PC-9 (cell line): ENCODE measurements around the gene PPM1H. TPM values are rescaled to one million over a fixed set of nuclear protein-coding genes. Genes with fewer than 3 reads are reported as not detected.

Source experiments
- BruUV-seq: library from RNA; stranded (reverse); fragments of 400-500 nt; replicated peaks from 2 replicates; lab custom pipeline; 2021; lab: Mats Ljungman, UMichigan
- CTCF ChIA-PET: fragments of 300-600 bp; sonication (Branson Sonifier 250); formaldehyde crosslinking; loops from one replicate; lab custom pipeline; 2022; ENCODE audit warnings: antibody characterized with exemption; lab: Charles Lee
- POLR2A ChIA-PET: fragments of 300-600 bp; sonication (Branson Sonifier 250); formaldehyde crosslinking; loops from one replicate; lab custom pipeline; 2022; ENCODE audit warnings: antibody characterized with exemption; ENCODE audit not compliant: unreplicated experiment; lab: Charles Lee
- DNase-seq, 2 experiments: peaks; one replicate each; pipeline versions ENCODE4 v3.0.0 to v3.0.0-alpha.2; 2015 to 2022; ENCODE audit warnings: mixed read lengths in 1 of 2
- H2AFZ ChIP-seq: fragments of 200-600 bp; sonication (generic); 2 replicates; pipeline ENCODE4 v1.8.1; 2017; ENCODE audit warnings: antibody characterized with exemption
- H3F3A ChIP-seq: fragments of 200-600 bp; sonication (generic); 2 replicates; pipeline ENCODE4 v1.8.1; 2017; ENCODE audit warnings: antibody characterized with exemption, mild to moderate bottlenecking, low read depth; ENCODE audit not compliant: insufficient read depth
- H3K27ac ChIP-seq: fragments of 200-600 bp; sonication (generic); 2 replicates; pipeline ENCODE4 v1.6.1; 2016; ENCODE audit warnings: mixed run types
- H3K27me3 ChIP-seq: fragments of 200-600 bp; sonication (generic); 2 replicates; pipeline ENCODE4 v1.6.1; 2016; ENCODE audit warnings: low read depth, mixed run types; ENCODE audit not compliant: insufficient read depth
- H3K36me3 ChIP-seq: fragments of 200-600 bp; sonication (generic); 2 replicates; pipeline ENCODE4 v1.6.1; 2016; ENCODE audit warnings: low read depth, mixed run types
- H3K4me1 ChIP-seq: fragments of 200-600 bp; sonication (generic); replicated peaks from 2 replicates; pipeline ENCODE4 v1.6.1; 2016; ENCODE audit warnings: mixed run types; ENCODE audit not compliant: insufficient read depth
- H3K4me2 ChIP-seq: fragments of 200-600 bp; sonication (generic); 2 replicates; pipeline ENCODE4 v1.6.1; 2017; ENCODE audit warnings: mixed run types
- H3K4me3 ChIP-seq: fragments of 200-600 bp; sonication (generic); 2 replicates; pipeline ENCODE4 v1.6.1; 2016; ENCODE audit warnings: mixed run types
- H3K79me2 ChIP-seq: fragments of 200-600 bp; sonication (generic); 2 replicates; pipeline ENCODE4 v1.6.1; 2017; ENCODE audit warnings: low read depth, mixed run types
- H3K9me2 ChIP-seq: fragments of 200-600 bp; sonication (generic); 2 replicates; pipeline ENCODE4 v1.8.1; 2017; ENCODE audit warnings: mild to moderate bottlenecking; ENCODE audit not compliant: insufficient read depth
- H3K9me3 ChIP-seq: fragments of 200-600 bp; sonication (generic); 2 replicates; pipeline ENCODE4 v1.8.1; 2016; ENCODE audit warnings: low read depth; ENCODE audit not compliant: insufficient read depth
- H4K20me1 ChIP-seq: fragments of 200-600 bp; sonication (generic); 2 replicates; pipeline ENCODE4 v1.8.1; 2017; ENCODE audit not compliant: insufficient read depth
- CTCF ChIP-seq: fragments of 200-600 bp; sonication (generic); conservative IDR thresholded peaks from 2 replicates; pipeline ENCODE4 v1.6.1; 2017; ENCODE audit warnings: mixed run types, antibody characterized with exemption, mild to moderate bottlenecking, moderate library complexity
- EZH2 ChIP-seq: fragments of 200-600 bp; sonication (generic); IDR thresholded peaks from 2 replicates; pipeline ENCODE4 v1.8.0; 2017; ENCODE audit warnings: antibody characterized with exemption, low read depth
- intact Hi-C: fragments of 100-400 bp; cut with micrococcal nuclease; formaldehyde crosslinking; loops from one replicate; pipeline ENCODE4 v1.10.0; 2022; ENCODE audit not compliant: unreplicated experiment
- total RNA-seq: library from RNA; stranded (reverse); gene quantifications from 2 replicates; pipeline ENCODE4 v1.2.3, GENCODE V29; 2021

The PPM1H gene
- total RNA-seq, 1 experiment from 2014 or later, result 11.4 TPM

GRCh38 chr12:62697893-62698292, 237.1 kb downstream of the PPM1H start:
- H3K27me3 ChIP-seq, result no peaks in the 10 kb centered on the region
- ChIA-PET POLR2A (no interaction called here), CTCF (interaction anchor here (0.6 kb wide), 1 partner anchor 318 kb away, joined by 3 read pairs; no protein-coding TSS in a partner anchor)
- H3K4me2 ChIP-seq, result no peak overlapping the region
- intact Hi-C loops, result no loop called here
- no peaks in the 10 kb centered on the region for H3K36me3 ChIP-seq
- H3K9me2 ChIP-seq, result no peaks in the 10 kb centered on the region
- H3K4me3 ChIP-seq, result no peak overlapping the region
- TF ChIP-seq CTCF (no peak), EZH2 (no peak)
- H3K9me3 ChIP-seq, result no peaks in the 10 kb centered on the region
- no peaks in the 10 kb centered on the region for H4K20me1 ChIP-seq
- no peak for DNase-seq
- H3K27ac ChIP-seq, result no peak overlapping the region
- peaks cover 27% of the 10 kb centered on the region for H3K4me1 ChIP-seq
- no TSS peak for BruUV-seq
- peaks cover 8% of the 10 kb centered on the region; the same call in 1 of the 2 replicates for H3F3A ChIP-seq
- no peaks in the 10 kb centered on the region for H3K79me2 ChIP-seq
- no peak overlapping the region for H2AFZ ChIP-seq

- CTCF ChIA-PET, result no interaction called here
- Histone ChIP-seq H2AFZ (no peak overlapping the region), H3K27ac (no peak overlapping the region), H3K4me2 (no peak overlapping the region), H3K9me2 (no peaks in the 10 kb centered on the region), H3K27me3 (no peaks in the 10 kb centered on the region), H3F3A (no peaks in the 10 kb centered on the region), H3K9me3 (no peaks in the 10 kb centered on the region), H4K20me1 (no peaks in the 10 kb centered on the region), H3K4me1 (peaks cover 11% of the 10 kb centered on the region; the same call in 1 of the 2 replicates), H3K36me3 (0 out of 2 replicates have a peak, but pooled peaks cover 3% of the 10 kb centered on the region), H3K79me2 (no peaks in the 10 kb centered on the region), H3K4me3 (no peak overlapping the region)
- TF ChIP-seq CTCF, result no peak
- no TSS peak for BruUV-seq
- DNase-seq, result no peak
- intact Hi-C loops, result no loop called here
- POLR2A ChIA-PET, result interaction anchor here (0.5 kb wide), 1 partner anchor 45 kb away, joined by 3 read pairs; no protein-coding TSS in a partner anchor
These were observed 239.3 kb downstream of the PPM1H start for GRCh38 chr12:62695696-62696095.

- BruUV-seq, result no TSS peak
- no peak overlapping the region for H3K4me3 ChIP-seq
- no peak overlapping the region for H2AFZ ChIP-seq
- no peak for DNase-seq
- no peaks in the 10 kb centered on the region for H3F3A ChIP-seq
- intact Hi-C loops, result no loop called here
- no peaks in the 10 kb centered on the region for H3K9me3 ChIP-seq
- H4K20me1 ChIP-seq, result no peaks in the 10 kb centered on the region
- H3K4me1 ChIP-seq, result peaks cover 11% of the 10 kb centered on the region; the same call in 1 of the 2 replicates
- H3K9me2 ChIP-seq, result no peaks in the 10 kb centered on the region
- ChIA-PET CTCF (no interaction called here), POLR2A (interaction anchor here (0.5 kb wide), 1 partner anchor 9 kb away, joined by 3 read pairs; no protein-coding TSS in a partner anchor)
- H3K79me2 ChIP-seq, result no peaks in the 10 kb centered on the region
- no peak overlapping the region for H3K27ac ChIP-seq
- TF ChIP-seq CTCF, result no peak
- no peak for TF ChIP-seq EZH2
- no peak overlapping the region for H3K4me2 ChIP-seq
- 0 out of 2 replicates have a peak, but pooled peaks cover 3% of the 10 kb centered on the region for H3K36me3 ChIP-seq
- H3K27me3 ChIP-seq, result no peaks in the 10 kb centered on the region
These were observed 240.3 kb downstream of the PPM1H start for GRCh38 chr12:62694632-62695031.
